GM12865 (cell line): ENCODE data around the gene STRIP1.

ENCODE experiments used
- DNase-seq: peaks from one replicate; pipeline ENCODE4 v3.0.0; 2010; ENCODE audit warnings: low read depth
- H3K4me3 ChIP-seq: 2 replicates; pipeline ENCODE4 v1.5.1; 2011; ENCODE audit warnings: mild to moderate bottlenecking, low read depth, low read length, control low read depth
- TF ChIP-seq, protein P1 (sequence below): IDR thresholded peaks from 2 replicates; pipeline ENCODE4 v1.5.1; 2011; ENCODE audit warnings: low read length, control low read depth, low read depth, inconsistent platforms; ENCODE audit not compliant: insufficient read depth; ENCODE audit errors: missing control alignments

The STRIP1 gene

GRCh38 chr1:110091791-110092190 lies 57.4 kb downstream of the STRIP1 start:
- TF ChIP-seq, protein P1, sequence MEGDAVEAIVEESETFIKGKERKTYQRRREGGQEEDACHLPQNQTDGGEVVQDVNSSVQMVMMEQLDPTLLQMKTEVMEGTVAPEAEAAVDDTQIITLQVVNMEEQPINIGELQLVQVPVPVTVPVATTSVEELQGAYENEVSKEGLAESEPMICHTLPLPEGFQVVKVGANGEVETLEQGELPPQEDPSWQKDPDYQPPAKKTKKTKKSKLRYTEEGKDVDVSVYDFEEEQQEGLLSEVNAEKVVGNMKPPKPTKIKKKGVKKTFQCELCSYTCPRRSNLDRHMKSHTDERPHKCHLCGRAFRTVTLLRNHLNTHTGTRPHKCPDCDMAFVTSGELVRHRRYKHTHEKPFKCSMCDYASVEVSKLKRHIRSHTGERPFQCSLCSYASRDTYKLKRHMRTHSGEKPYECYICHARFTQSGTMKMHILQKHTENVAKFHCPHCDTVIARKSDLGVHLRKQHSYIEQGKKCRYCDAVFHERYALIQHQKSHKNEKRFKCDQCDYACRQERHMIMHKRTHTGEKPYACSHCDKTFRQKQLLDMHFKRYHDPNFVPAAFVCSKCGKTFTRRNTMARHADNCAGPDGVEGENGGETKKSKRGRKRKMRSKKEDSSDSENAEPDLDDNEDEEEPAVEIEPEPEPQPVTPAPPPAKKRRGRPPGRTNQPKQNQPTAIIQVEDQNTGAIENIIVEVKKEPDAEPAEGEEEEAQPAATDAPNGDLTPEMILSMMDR, result no peak
- no peak for DNase-seq
- H3K4me3 ChIP-seq, result no peak overlapping the region

DNA sequence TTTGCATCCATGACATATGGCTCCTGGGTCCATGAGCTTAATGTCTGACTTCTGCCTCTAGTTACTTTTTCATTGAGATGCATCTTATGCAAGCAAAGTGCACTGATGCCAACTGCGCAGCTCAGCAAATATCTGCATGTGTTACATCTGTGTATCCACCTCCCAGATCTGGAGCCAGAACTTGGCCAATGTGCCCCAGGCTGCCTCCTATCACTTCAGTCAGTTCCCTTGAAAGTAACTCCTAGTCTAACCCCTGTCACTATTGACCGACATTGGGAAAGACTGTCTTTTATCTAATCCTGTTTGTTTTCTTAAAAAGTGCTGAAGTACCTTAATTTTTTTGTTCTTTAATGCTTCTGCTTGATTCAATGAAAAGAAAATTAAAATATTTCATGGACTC lies 58.6 kb downstream of the STRIP1 start:
- DNase-seq, result no peak
- TF ChIP-seq, protein P1, result no peak
- H3K4me3 ChIP-seq, result no peak overlapping the region

DNA sequence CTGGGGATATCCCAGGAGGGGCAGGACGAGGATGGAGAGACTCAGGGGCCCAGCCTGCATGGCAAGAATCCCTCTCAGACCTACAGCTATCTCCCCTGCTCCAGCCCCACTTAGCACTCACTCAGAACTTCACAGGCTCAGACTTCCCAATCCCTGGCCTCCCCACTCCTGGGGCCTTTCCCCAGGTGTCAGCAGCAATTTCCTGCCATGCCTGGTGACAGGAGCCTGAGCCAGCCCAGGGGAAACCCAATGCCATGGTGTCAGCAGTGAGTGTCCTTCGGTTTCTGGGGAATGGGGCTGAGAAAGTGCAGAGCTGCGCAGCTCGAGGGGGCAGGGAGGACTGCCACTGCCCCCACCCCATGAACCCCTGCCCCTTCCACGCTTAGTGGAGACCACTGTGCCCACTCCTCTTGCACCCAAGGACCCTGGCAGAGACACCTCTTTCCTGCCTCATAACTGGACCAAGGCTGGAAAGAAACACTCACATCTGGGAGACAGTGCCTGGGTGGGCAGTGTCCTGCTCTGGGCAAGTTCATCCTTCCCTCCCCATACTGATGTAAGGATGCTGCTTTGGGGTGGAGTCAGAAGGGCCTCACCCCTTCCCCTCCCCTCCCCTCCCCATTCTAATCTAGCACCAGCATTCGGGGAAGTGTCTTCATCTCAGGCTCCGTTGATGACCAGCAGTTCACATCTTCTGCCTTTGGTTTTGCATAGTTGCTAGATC lies 60.7 kb downstream of the STRIP1 start:
- DNase-seq, result no peak
- no peak overlapping the region for H3K4me3 ChIP-seq
- TF ChIP-seq, protein P1, result no peak

DNA sequence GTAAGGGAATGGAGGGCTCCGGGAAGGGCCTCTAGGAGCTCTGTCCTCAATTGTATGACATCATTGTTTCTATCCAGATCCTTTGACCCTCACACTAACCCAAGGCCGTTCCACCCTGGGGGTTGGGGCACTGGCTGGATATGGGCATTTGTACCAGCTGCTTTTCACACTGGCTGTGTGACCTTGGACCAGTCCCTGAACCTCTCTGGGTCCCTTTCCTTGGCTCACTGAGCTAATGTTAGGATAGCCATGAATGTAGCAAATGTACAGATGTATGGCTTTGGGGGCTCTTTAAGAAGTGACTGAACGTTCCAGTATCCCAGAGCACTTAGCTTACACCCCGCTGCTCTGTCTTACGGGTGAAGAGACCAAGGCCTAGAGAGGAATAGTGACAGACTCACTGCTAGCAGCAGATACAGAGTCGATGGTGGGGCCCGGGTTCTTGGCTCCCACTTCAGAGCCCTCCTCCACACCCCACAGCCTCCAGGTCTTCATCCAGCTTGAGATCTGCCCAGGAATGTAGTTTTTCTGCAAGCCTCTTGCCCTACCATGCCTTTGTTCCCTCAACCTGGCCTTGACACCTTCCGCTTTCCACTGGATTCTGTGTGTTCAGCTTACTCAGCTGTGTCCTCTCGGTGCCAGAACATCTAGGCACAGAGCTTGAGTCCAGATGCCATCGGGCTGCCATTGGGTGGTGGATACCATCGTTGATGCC lies 63.2 kb downstream of the STRIP1 start:
- TF ChIP-seq, protein P1, result no peak
- DNase-seq, result no peak
- H3K4me3 ChIP-seq, result no peak overlapping the region

DNA sequence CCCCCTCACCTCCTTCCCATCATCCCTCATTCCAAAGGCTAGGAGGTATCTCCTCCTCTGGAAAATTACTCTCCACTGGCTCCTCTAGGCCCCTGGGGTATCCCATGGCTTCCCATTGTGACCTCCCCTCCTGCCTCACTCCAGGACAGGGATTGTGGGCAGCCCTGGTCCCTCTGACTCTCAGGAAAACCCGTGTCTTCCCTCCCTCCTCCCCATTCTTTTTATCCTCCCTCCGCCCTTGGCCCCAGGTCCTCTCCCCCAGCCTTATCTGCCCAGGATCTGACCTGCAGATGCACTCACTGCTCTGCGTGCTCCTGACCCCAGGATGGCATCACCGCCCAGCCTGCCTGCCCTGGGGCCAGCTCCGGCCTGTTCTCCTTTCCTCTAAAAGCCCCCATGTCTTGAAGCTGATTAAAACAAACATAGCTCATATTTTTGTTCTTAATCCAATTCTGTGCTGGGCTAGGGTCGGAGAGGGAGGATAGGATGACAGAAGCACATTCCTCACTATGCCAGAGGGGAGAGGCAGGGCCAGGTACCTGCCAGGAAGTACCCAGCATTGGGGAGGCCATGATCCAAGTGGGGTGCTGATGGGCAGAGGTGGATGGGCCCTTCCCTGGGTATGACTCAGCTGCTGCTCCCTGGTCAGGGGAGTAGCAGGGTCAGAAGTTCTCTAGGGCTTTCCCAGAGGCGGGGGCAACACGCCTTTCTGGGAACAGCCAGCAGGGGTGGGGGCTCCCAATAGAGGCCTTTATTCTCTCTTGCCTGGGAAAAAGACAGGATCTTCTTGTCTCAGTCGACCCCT lies 64.0 kb downstream of the STRIP1 start:
- no peak overlapping the region for H3K4me3 ChIP-seq
- TF ChIP-seq, protein P1, result no peak
- DNase-seq, result no peak

GRCh38 chr1:110100335-110100734 lies 65.9 kb downstream of the STRIP1 start:
- H3K4me3 ChIP-seq, result no peak overlapping the region
- TF ChIP-seq, protein P1, result no peak
- DNase-seq, result no peak
